ENCODE results near the gene MAP7D2. TPM values are rescaled to one million over a fixed set of nuclear protein-coding genes. Genes with fewer than 3 reads are reported as not detected.

MAP7D2 gene
- polyA plus RNA-seq, 4 donors = 3.1 to 4.2 (median 3.4) TPM

DNA sequence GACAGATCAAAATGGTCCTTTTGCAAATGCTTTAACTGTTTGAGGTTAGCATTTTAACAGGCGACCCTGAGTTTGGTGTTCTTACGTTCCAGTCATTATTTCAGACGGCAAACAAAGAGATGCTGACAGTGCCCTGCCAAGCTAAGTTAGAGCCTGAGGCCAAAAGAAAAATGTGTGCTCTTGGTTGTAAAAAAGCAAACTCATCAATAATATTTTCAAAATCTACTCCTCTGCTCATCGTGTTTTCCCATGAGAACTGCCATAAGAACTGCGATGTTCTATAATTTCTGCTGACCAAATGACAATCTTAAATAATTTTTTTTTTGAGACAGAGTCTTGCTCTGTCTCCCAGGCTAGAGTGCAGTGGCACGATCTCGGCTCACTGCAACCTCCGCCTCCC is 63.2 kb downstream of the MAP7D2 start:
- DNase-seq (ENCODE audit: low read depth in 4 of 4, low spot score in 3 of 4) = no peak

DNA sequence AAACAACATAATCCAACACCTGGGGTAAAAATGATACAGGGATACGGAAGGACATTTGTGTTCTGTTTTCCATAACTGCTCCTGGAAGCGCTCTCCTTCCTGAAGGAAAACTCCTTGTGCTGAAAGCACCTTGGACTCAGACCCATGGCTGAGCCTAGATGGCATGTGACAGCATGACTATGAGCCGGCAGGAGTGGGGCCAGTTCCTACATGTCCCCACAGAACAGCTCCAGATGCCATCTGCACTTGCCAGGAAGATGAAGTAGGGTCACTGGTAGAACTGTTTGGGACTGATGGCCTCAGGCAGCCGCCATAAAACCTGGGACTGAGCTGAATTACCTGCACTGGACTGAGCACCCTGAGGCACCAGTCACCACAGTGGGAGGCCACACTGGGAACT is 69.8 kb downstream of the MAP7D2 start:
- DNase-seq (ENCODE audit: low read depth in 4 of 4, low spot score in 3 of 4) = no peak

DNA sequence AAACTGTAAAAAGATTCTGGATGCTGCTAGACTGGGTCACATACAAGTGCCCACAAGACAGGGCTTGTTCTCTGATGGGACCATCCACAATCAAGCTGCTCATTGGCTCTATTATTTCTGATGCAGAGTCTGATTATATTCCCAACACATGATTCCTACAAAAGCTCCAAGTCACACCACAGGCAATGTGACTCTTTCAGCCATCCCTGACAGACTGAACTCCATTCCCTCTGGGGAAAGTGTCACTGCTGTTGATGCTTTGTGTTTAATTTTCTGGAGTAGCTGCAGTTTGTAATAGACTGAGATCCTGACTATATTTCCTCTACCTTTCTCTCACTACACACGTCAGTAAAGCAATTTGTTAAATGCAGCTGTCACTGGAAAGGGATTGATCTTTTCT is 70.5 kb downstream of the MAP7D2 start:
- no peak for DNase-seq (ENCODE audit: low read depth in 4 of 4, low spot score in 3 of 4)

DNA sequence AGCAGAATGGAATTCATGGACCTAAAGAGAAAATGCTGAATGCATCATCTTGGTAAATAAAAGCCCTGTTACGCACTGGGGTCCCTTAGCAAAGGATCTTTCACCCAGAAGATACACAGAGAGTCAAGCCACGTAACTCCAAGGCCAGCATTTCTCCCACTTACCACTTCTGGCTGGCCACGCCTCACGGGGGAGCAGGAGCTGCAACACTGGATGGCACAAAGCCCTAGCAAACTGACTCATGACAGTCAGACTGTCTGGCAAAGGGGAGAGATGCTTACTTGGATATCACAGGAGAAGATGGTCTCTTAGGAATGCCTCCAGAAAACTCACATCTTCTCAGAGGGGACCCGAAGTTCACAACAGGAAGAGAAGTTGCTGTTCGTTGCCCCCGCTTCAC is 74.5 kb downstream of the MAP7D2 start:
- no peak for DNase-seq (ENCODE audit: low read depth in 4 of 4, low spot score in 3 of 4)

DNA sequence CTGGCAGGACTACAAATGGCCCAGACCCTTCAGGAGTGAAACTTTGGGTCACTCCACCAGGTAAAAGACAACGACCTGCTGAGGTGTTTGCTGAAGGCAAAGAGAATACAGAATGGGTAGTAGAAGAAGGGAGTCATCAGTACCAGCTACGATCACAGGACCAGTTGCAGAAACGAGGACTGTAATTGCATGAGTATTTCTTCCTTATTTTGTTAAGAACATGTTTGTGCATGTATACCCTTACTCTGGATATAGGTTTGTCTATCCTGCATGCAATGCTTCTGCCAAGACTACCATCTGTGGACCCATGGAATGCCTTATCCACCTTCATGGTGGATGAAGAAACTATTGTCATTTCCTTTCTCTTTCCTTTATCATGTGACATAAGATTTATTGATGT is 77.7 kb downstream of the MAP7D2 start:
- no peak for DNase-seq (ENCODE audit: low read depth in 4 of 4, low spot score in 3 of 4)

DNA sequence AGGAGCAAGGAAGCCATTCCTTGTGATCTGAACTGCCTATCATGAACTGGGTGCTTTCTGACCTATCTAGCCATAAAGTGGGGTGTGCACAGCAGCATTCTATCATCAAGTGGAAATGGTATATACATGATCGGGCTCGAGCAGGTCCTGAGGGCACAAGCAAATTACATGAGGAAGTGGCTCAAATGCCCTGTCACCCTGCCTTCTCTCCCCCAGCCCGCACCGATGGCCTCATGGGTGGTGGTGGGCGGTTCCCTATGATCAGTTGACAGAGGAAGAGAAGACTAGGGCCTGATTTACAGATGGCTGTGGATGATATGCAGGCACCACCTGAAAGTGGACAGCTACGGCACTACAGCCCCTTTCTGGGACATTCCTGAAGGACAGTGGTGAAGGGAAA is 79.5 kb downstream of the MAP7D2 start:
- DNase-seq (ENCODE audit: low read depth in 4 of 4, low spot score in 3 of 4) = no peak

DNA sequence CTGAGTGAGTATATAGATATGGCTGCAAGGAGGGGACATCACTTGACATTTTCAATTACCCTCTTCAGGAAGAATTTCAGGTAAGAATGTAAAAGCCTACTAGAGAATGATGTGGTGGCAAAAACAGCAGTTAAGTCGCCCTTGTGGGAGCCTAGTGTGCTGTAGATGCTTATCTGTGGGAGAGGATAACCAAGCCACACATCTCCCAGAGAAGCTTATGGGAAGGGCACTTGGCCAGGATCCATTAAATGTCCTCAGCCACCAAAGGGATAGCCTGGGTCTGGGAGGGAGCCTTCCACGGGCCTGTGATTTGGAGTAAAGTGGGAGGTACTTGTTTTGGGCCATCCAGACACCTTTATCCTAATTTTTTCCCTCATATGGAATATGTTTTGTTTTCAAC is 84.5 kb downstream of the MAP7D2 start:
- DNase-seq (ENCODE audit: low read depth in 4 of 4, low spot score in 3 of 4) = no peak

DNA sequence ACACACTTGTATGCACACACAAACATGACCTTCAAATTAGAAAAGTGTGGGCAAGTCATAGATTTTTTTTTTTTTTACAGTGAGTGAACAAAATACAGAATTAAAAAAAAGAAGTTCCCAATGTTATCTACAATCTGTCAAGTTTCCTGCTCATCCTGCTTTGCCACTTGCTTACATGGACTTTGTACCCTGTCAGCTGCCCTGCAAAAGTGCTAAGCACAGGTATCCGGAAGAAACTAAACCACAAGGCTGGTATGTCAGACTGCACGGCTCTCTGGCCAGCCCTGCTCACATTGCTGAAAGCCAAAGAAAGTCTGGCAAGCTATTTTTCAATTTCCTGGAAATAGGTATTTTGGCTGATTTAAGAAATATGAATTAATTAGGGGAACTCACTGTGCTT is 87.0 kb downstream of the MAP7D2 start:
- DNase-seq (ENCODE audit: low read depth in 4 of 4, low spot score in 3 of 4) = peak in 3 of 4 donors; percentile 2 to 5 (median 3)

DNA sequence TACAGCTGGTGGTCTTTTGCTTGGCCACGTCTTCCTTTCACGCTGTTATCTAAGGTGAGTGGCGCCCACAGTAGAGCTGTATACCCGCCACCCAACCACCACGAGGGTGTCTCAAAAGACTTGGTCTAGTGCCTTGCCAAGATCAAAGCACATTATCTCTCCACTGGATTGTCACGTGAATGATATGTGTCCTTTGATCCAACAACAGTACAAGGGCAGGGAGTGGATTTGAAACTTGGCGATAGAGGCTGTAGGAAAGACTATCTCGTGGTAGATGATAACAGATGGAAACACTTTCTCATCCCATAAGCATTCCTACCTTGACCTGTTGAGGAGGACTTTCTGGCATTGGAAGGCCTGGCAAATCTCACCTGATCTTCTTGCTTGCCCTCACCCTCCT is 88.1 kb downstream of the MAP7D2 start:
- no peak for DNase-seq (ENCODE audit: low read depth in 4 of 4, low spot score in 3 of 4)

DNA sequence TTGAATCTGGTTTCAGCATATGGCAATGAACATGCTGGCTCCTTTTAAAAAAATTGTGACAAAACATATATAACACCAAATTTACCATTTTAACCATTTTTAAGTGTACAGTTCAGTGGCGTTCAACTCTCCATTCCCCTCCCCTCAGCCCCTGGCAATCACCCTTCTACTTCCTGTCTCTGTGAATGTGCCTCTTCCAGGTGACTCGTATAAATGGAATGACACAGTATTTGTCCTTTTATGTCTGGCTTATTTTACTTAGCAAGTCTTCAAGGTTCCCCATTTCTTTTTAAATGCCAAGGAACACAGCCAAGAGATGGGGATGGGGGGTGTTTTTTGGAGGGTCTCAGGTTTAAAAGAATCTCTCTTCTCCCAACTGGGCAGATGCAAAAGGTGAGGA is 90.4 kb downstream of the MAP7D2 start:
- DNase-seq (ENCODE audit: low read depth in 4 of 4, low spot score in 3 of 4) = no peak

DNA sequence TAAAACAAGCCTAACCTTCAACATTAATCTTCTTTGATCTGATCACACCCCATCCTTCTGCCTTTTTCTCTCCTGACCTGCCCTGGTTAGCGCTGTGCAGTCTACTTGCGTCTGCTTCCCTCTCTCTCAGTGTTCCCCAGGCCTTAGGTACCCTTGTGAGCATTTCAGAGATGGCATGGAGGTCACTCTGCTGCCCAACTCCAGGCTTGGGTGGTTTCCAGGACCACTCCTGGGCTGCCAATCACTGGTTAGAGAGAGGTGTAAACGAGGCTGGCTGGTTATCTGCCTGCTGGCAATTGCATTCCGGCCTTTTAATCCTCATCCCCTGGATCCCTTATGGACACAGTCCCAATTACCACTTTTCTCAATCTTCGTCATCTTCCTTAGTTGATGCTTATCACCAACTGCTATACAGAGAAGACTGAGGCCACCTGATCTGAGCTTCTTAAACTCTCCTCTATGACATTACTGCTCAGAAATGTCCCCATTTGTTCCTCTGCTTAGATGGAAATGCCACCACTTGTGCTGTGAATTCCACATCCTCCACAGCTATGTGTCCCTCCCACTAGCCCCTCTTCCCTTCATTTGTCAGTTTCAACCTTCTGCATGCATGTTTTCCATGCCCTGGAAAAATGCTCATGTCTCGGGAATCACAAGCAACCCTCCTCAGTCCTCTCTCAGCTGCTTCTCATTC is 96.9 kb downstream of the MAP7D2 start:
- DNase-seq (ENCODE audit: low read depth in 4 of 4, low spot score in 3 of 4) = no peak

DNA sequence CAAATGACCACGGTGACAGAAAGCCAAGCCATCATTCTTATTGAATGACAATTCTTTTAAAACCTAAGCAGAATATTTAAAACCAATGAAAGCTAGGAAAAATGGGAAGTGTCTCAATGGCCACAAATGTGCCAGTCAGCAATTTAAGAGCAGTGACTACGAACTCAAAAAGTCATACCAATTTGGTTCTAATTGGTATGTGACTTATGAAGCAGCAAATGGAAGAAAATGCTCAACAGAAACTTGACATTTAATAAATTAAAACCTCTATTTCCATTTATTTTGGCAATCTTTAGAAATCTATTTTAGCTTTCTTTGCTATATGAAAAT is 100.1 kb downstream of the MAP7D2 start:
- DNase-seq (ENCODE audit: low read depth in 4 of 4, low spot score in 3 of 4) = no peak

DNA sequence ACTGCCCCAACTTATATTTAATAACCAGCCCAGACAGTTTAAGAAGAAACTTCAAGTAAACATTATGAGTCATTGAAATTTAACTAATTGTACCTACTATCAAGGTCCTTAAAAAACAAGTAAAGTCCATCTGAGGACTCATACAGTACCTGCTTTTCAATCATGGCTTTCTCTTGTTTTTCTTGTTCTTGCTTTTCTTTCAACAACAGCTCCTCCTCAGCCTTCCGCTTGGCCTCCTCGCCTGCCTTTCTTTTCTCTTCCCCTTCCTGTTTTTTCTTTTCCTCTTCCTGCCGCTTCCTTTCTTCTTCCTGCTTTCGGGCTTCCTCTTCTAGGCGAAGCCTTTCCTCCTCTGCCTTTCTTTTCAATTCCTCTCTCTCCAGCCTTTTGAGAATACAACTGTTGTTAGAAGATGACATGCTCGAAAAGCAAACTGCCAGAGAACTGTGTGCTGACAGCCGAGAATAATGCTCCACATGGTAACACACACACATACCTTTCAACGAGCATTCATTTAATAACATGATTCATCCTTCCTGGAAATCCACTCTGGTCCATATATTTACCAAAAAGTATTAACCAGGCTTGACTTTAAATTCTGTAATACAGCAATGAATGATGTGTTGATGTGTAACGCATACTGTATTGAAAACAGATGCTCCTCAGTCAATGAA is 100.6 kb downstream of the MAP7D2 start:
- DNase-seq (ENCODE audit: low read depth in 4 of 4, low spot score in 3 of 4) = no peak

DNA sequence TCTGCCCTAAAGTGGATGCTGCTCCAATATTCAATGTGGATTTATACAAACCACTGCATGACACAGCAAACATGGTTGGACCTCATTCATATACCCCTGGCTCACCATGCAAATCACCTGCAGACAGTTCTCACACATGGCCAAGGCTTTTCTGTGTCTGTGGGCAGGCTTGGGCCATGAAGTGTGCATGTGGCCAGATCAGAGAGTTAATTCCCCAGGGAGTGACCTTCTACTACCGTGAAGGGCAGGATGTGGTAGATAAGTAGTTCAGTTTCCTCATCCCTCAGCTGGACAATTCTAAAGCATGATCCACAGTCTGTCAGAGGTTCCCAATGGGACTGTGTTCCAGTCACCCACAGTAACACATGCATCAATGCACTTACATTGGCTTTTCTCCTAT is 101.3 kb downstream of the MAP7D2 start:
- no peak for DNase-seq (ENCODE audit: low read depth in 4 of 4, low spot score in 3 of 4)

DNA sequence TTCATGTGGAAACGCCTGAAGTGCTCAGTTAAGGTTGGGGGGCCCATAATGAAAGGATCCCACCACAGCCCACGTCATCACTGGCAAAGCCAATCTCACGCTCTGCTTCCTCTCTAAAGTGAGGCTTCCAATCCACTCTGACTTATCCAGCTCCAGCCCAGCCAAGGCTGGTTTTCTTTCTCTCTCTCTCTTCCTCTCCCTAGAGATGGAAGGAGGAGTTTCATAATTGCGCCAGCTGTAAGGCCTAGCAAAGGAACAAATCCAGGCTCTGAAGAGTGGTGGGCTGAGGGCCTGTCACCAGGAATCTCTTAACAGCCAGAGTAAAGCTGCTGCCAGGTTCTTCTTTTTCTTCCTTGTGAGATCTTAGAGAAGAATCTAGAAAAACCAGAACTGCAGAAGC is 105.1 kb downstream of the MAP7D2 start:
- DNase-seq (ENCODE audit: low read depth in 4 of 4, low spot score in 3 of 4) = no peak

DNA sequence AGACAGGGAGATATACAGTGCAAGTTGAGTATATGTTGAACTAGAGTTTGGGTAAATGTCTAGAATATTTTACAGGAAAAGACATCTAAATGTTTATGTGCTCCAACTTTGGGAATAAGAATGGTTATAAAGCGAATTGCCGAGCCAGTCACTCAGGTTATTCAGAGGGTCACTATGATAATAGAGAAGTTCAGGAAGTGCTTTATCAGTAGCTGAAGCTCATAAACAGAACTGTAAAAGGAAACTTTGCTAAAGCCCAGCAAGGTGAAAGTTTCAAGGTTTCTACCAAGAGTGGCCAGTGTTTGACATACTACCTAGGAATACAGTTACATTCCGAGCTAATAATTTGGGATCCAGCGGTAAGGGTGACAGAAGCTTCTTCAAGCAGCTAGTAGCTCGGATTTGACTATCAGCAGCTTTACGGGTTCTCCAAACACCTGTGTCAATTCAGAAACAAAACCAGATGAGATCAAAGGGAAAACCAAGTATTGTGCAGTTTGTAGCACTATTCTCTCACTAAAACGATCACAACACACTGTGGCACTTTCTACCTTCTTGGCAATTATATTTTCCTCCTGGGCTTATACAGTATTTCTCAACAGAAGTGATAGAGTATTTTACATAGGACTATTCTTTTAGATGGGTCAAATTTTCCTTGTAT is 108.6 kb downstream of the MAP7D2 start:
- DNase-seq (ENCODE audit: low read depth in 4 of 4, low spot score in 3 of 4) = no peak

DNA sequence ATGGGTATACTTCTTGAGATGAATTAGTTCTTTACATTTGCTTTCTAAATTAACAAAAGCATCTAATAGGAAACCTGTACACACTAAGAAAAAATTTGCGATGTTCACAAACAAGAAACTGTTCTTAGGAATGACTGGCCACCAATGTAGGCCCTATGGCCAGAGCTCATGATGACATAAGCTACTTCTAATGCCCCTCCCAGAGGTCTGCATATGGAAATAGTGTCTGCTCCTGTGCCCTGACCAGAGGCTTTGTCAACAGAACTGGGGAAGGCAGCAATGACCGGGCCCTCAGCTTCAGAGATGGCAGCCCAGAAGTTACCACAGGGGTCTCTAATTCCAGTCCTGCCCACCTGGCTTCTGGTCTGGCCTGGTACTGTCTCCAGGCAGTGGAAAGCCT is 110.8 kb downstream of the MAP7D2 start:
- no peak for DNase-seq (ENCODE audit: low read depth in 4 of 4, low spot score in 3 of 4)

DNA sequence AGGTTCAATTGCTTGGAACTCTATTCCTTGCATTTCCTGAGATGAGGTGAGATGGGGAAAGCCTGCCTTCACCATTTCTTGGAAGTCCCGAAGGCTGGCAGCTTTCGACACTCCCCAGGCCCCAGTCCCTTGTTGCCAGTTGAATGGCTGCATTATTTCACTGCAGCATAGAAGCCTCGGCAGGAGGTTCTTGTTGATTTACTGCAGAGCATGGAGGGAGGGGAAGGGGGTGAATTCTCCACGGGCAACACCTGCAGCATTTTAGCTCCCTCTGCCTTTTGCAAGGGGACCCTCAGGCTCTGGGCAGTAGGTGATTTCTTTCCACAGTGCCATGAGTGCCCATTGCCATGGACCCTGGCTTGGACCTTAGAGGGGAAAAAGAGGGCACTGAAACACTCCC is 115.1 kb downstream of the MAP7D2 start:
- DNase-seq (ENCODE audit: low read depth in 4 of 4, low spot score in 3 of 4) = no peak

DNA sequence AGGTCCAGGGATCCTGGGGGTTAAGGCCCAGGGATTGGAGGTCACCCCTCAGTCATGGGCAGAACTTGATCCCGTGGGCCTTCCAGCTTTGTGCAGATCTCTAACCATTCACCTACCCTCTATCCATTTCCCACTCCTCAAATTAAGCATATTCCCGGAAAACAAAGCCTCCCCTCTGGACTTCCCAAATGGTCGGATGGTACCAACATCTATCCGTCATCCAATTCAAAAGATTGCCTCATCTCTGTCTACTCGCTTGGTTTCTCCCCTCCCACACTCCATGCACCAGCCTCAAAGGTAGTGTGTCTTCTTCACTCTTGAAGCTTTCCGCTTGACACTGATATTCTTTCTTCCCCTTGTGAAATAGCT is 125.4 kb downstream of the MAP7D2 start:
- DNase-seq (ENCODE audit: low read depth in 4 of 4, low spot score in 3 of 4) = no peak

DNA sequence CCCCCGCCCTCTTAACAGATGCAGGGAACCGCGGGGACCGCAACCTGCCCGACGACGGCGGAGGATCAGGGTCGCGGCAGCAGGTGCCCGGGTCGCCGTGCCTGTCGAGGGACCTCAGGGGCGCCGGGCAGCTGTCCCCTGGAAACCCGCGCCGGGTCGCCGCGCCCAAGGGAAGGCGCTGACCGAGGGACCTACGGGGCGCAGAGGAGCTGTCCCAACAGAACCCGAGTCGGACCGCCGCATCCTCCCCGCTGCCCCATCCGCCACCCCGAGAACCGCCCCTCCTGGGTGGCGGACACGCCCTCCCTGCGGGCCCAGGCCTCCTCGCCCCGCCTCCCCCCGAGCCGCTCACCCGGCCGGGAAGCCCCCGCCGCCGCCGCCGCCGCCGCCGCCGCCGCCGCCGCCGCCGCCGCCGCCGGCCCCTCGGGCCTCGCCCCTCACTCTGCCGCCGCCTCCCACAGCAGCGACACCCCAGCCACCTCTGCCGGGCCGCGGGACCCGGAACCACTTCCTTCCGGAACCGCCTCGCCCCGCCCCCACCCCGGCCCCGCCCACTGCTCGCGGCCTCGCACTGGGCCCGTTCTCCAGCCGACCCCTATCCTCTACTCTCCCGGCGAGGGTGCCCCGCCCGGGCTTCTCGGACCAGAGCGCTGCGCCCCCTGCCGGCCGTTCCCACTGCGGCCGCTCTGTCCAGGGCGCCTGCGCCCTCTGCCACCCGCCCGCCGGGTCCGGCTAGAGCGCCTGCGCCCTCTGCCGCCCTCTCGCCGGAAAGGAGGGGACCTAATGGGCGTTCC is 126.0 kb downstream of the MAP7D2 start, which contains the start of gene BCLAF3:
Gene BCLAF3, minus strand, starts transcription at position 506 of the 794 bp plus-strand sequence. CDS start 20,797 bp downstream, outside the sequence.
- peak; percentile 64 to 75 (median 72) for DNase-seq (ENCODE audit: low read depth in 4 of 4, low spot score in 3 of 4)

DNA sequence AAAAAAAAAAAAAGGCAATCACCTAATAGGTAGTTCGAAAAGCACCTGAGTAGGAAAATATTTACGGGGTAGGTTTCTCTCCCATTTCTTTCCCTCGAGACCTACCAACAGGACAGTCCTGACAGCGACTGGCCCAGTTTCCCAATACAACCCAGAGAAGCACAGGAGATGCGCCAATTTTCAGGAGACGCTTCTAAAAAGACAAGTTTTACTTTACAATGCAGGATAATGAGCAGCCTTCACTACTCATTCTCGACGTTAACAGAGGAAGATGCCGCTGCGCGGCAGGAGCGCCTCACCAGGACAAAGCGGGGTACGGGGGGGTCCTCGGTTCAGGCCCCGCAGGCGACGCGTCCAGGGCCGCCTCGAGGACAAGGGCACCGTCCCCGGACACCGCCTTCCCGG is 126.6 kb downstream of the MAP7D2 start:
- no peak for DNase-seq (ENCODE audit: low read depth in 4 of 4, low spot score in 3 of 4)

All from right renal pelvis (tissue), 4 donors.